T-cell (primary cell): ENCODE results near the gene C6orf15. TPM values are rescaled to one million over a fixed set of nuclear protein-coding genes. Genes with fewer than 3 reads are reported as not detected.

Experiments
- ATAC-seq, 4 experiments: fragments of 200-7000 bp in 3 of 4; fragments of 150-1000 bp in 1 of 4; cut with Tn5 transposase; replicated peaks in 1 of 4; 1 replicate in 3 of 4; 2 replicates in 1 of 4; pipeline ENCODE4 v1.10.0; 2021; ENCODE audit warnings: moderate library complexity in 3 of 4, mild to moderate bottlenecking in 2 of 4, moderate number of reproducible peaks in 1 of 4
- CTCF ChIA-PET, 2 donors: fragments of 300-600 bp; sonication (Branson Sonifier 250); formaldehyde crosslinking; loops; one replicate each; lab custom pipeline; 2022; ENCODE audit warnings: antibody characterized with exemption in 2 of 2; lab: Charles Lee
- POLR2A ChIA-PET, 2 donors: fragments of 300-600 bp; sonication (Branson Sonifier 250); formaldehyde crosslinking; loops; one replicate each; lab custom pipeline; 2022; ENCODE audit warnings: antibody characterized with exemption in 2 of 2; lab: Charles Lee
- DNase-seq, 35 experiments: peaks; one replicate each; pipeline versions ENCODE4 v3.0.0 to v3.0.0-alpha.2; 2013 to 2023
- H3K27ac ChIP-seq: one replicate; pipeline ENCODE4 v1.5.1; 2013; ENCODE audit warnings: low read length
- H3K27me3 ChIP-seq, 2 experiments: replicated peaks in 1 of 2; 1 replicate in 1 of 2; 2 replicates in 1 of 2; pipeline versions ENCODE4 v1.6.1 to v1.7.0; 2013; ENCODE audit warnings: low read length in 1 of 2, mixed read lengths in 1 of 2; ENCODE audit not compliant: control insufficient read depth in 2 of 2, insufficient read depth in 2 of 2; ENCODE audit errors: extremely low read depth in 1 of 2
- H3K36me3 ChIP-seq, 2 donors: 1 replicate in 1 of 2; 2 replicates in 1 of 2; pipeline versions ENCODE4 v1.6.1 to v1.7.0; 2013; ENCODE audit warnings: low read length in 1 of 2; ENCODE audit not compliant: control insufficient read depth in 2 of 2, insufficient read depth in 1 of 2; ENCODE audit errors: extremely low read depth in 1 of 2
- H3K4me1 ChIP-seq, 2 experiments: 1 replicate in 1 of 2; 2 replicates in 1 of 2; pipeline versions ENCODE4 v1.6.1 to v1.7.0; 2013; ENCODE audit warnings: low read length in 2 of 2, mixed read lengths in 1 of 2; ENCODE audit not compliant: insufficient read depth in 2 of 2, control insufficient read depth in 1 of 2; ENCODE audit errors: extremely low read depth in 1 of 2
- H3K4me3 ChIP-seq, 2 donors: 1 replicate in 1 of 2; 2 replicates in 1 of 2; pipeline versions ENCODE4 v1.5.1 to v1.7.0; 2013; ENCODE audit warnings: mild to moderate bottlenecking in 2 of 2, low read length in 1 of 2, moderate library complexity in 1 of 2; ENCODE audit not compliant: control insufficient read depth in 1 of 2; ENCODE audit errors: extremely low read depth in 1 of 2
- H3K9me3 ChIP-seq: 2 replicates; pipeline ENCODE4 v1.7.0; 2013
- H3K27ac Mint-ChIP-seq, 2 donors: one replicate each; pipeline ENCODE4 v1.8.0; 2020 to 2021; ENCODE audit warnings: mild to moderate bottlenecking in 2 of 2, mixed read lengths in 2 of 2
- H3K27me3 Mint-ChIP-seq, 2 donors: one replicate each; pipeline ENCODE4 v1.8.0; 2021 to 2022; ENCODE audit warnings: mixed read lengths in 2 of 2
- H3K36me3 Mint-ChIP-seq: one replicate; pipeline ENCODE4 v1.8.0; 2021; ENCODE audit warnings: mixed read lengths
- H3K4me1 Mint-ChIP-seq, 3 donors: one replicate each; pipeline ENCODE4 v1.8.0; 2020 to 2022; ENCODE audit warnings: mixed read lengths in 3 of 3, mild to moderate bottlenecking in 1 of 3
- H3K4me3 Mint-ChIP-seq, 3 donors: one replicate each; pipeline ENCODE4 v1.8.0; 2020 to 2022; ENCODE audit warnings: mild to moderate bottlenecking in 3 of 3, mixed read lengths in 3 of 3, moderate library complexity in 3 of 3
- H3K9me3 Mint-ChIP-seq, 3 donors: one replicate each; pipeline ENCODE4 v1.8.0; 2020 to 2022; ENCODE audit warnings: mixed read lengths in 3 of 3
- WGBS: methylation state at CpG from one replicate; pipeline ENCODE4 v1.1.5; 2013; ENCODE audit warnings: missing lambda C conversion rate; ENCODE audit not compliant: insufficient coverage; 5-methylcytosine and 5-hydroxymethylcytosine counted together
- total RNA-seq, 35 experiments: library from RNA in 6 of 35; stranded (reverse) in 6 of 35; fragments of 120-200 nt in 1 of 35; gene quantifications; one replicate each; pipeline versions ENCODE4 v1.2.1 to v1.2.4 and lab custom pipeline; 2013 to 2026

The C6orf15 gene
- total RNA-seq, 5 donors from 2014 or later (not counting 1 experiment from before 2014, with no cell fraction given): not detected

- no peaks in the 10 kb centered on the region for H3K9me3 Mint-ChIP-seq
- peaks cover 0 to 3% of the 10 kb centered on the region in 2 experiments for H3K4me1 ChIP-seq
- no peak overlapping the region for H3K4me3 ChIP-seq
- H3K4me1 Mint-ChIP-seq: peaks cover 6% of the 10 kb centered on the region in 3 donors
- POLR2A ChIA-PET: interaction anchor here in 1 of 2 donors (0.6 kb wide), 1 partner anchor 11 kb away, joined by 3 read pairs; no protein-coding TSS in a partner anchor
- H3K27me3 ChIP-seq: peaks cover 0 to 18% of the 10 kb centered on the region in 2 experiments
- no peaks in the 10 kb centered on the region for H3K36me3 ChIP-seq
- ATAC-seq (no peak), DNase-seq (no peak)
- CTCF ChIA-PET: interaction anchor here in 1 of 2 donors (0.6 to 1.1 kb wide), 2 partner anchors 9 to 723 kb away, joined by 3 to 5 read pairs; no protein-coding TSS in a partner anchor
- no peaks in the 10 kb centered on the region for H3K36me3 Mint-ChIP-seq
- H3K27ac Mint-ChIP-seq: no peak overlapping the region
- WGBS: 62% methylated on average over 9 of the region's 16 CpGs
- H3K9me3 ChIP-seq: no peaks in the 10 kb centered on the region
- H3K4me3 Mint-ChIP-seq: no peak overlapping the region
- no peak overlapping the region for H3K27ac ChIP-seq
- H3K27me3 Mint-ChIP-seq: peaks cover 5 to 9% of the 10 kb centered on the region in 2 donors
These were observed 14.2 kb upstream of the C6orf15 start for GRCh38 chr6:31126396-31127175.

- Histone ChIP-seq H3K36me3 (no peaks in the 10 kb centered on the region), H3K9me3 (no peaks in the 10 kb centered on the region), H3K27ac (no peak overlapping the region), H3K4me3 (no peak overlapping the region), H3K27me3 (peaks cover 0 to 23% of the 10 kb centered on the region in 2 experiments), H3K4me1 (peaks cover 0 to 3% of the 10 kb centered on the region in 2 experiments)
- ATAC-seq (no peak), DNase-seq (no peak)
- Mint-ChIP-seq H3K36me3 (no peaks in the 10 kb centered on the region), H3K9me3 (no peaks in the 10 kb centered on the region), H3K4me1 (peaks cover 6% of the 10 kb centered on the region in 3 donors), H3K27ac (no peak overlapping the region), H3K4me3 (no peak overlapping the region), H3K27me3 (peaks cover 5 to 10% of the 10 kb centered on the region in 2 donors)
- CTCF ChIA-PET: interaction anchor here in 1 of 2 donors (0.6 kb wide), 2 partner anchors 256 to 724 kb away, joined by 3 to 5 read pairs; no protein-coding TSS in a partner anchor
- WGBS: 67% methylated on average over 10 of the region's 12 CpGs
- POLR2A ChIA-PET: no interaction called here
These were observed 13.4 kb upstream of the C6orf15 start for GRCh38 chr6:31125586-31126363.

- Histone ChIP-seq H3K27me3 (peaks cover 0 to 28% of the 10 kb centered on the region in 2 experiments), H3K4me1 (peaks cover 0 to 3% of the 10 kb centered on the region in 2 experiments), H3K27ac (no peak overlapping the region), H3K4me3 (no peak overlapping the region), H3K9me3 (no peaks in the 10 kb centered on the region), H3K36me3 (no peaks in the 10 kb centered on the region)
- Mint-ChIP-seq H3K9me3 (no peaks in the 10 kb centered on the region), H3K4me1 (peaks cover 6% of the 10 kb centered on the region in 3 donors), H3K36me3 (no peaks in the 10 kb centered on the region), H3K27ac (no peak overlapping the region), H3K27me3 (peaks cover 5 to 10% of the 10 kb centered on the region in 2 donors), H3K4me3 (no peak overlapping the region)
- POLR2A ChIA-PET: no interaction called here
- ATAC-seq (no peak), DNase-seq (no peak)
- 83% methylated on average over 1 of the region's 8 CpGs for WGBS
- CTCF ChIA-PET: interaction anchor here (0.6 to 1.0 kb wide), 3 partner anchors 10 to 433 kb away, joined by 3 to 4 read pairs (median 3); no protein-coding TSS in a partner anchor
These were observed 12.8 kb upstream of the C6orf15 start for GRCh38 chr6:31125162-31125561.

GRCh38 chr6:31122791-31123706 lies 10.7 kb upstream of the C6orf15 start:
- Histone ChIP-seq H3K9me3 (no peaks in the 10 kb centered on the region), H3K27ac (no peak overlapping the region), H3K27me3 (peaks cover 0 to 32% of the 10 kb centered on the region in 2 experiments), H3K36me3 (no peaks in the 10 kb centered on the region), H3K4me1 (peaks cover 0 to 3% of the 10 kb centered on the region in 2 experiments), H3K4me3 (no peak overlapping the region)
- Mint-ChIP-seq H3K4me1 (peaks cover 3 to 4% (median 4%) of the 10 kb centered on the region in 3 donors), H3K27ac (no peak overlapping the region), H3K9me3 (no peaks in the 10 kb centered on the region), H3K27me3 (peaks cover 2 to 9% of the 10 kb centered on the region in 2 donors), H3K36me3 (no peaks in the 10 kb centered on the region), H3K4me3 (no peak overlapping the region)
- WGBS: 65% methylated on average over 10 of the region's 16 CpGs
- ATAC-seq (no peak), DNase-seq (no peak)
- ChIA-PET CTCF (no interaction called here), POLR2A (no interaction called here)

GRCh38 chr6:31121131-31121790 lies 8.9 kb upstream of the C6orf15 start:
- ChIA-PET POLR2A (no interaction called here), CTCF (interaction anchor here in 1 of 2 donors (0.5 kb wide), 1 partner anchor 16 kb away, joined by 3 read pairs; no protein-coding TSS in a partner anchor)
- H3K4me1 ChIP-seq: no peaks in the 10 kb centered on the region
- H3K27me3 ChIP-seq: peaks cover 0 to 32% of the 10 kb centered on the region in 2 experiments
- WGBS: 80% methylated on average over 7 of the region's 12 CpGs
- Mint-ChIP-seq H3K36me3 (no peaks in the 10 kb centered on the region), H3K4me3 (no peak overlapping the region), H3K27ac (no peak overlapping the region), H3K9me3 (no peaks in the 10 kb centered on the region), H3K4me1 (no peaks in the 10 kb centered on the region), H3K27me3 (peaks cover 0 to 11% of the 10 kb centered on the region in 2 donors)
- no peak for DNase-seq
- no peaks in the 10 kb centered on the region for H3K36me3 ChIP-seq
- no peak overlapping the region for H3K4me3 ChIP-seq
- ATAC-seq: no peak
- H3K27ac ChIP-seq: no peak overlapping the region
- H3K9me3 ChIP-seq: no peaks in the 10 kb centered on the region
